GM12874 (cell line): ENCODE measurements around the gene SMG6.

Experiments used
- CTCF ChIP-seq: IDR thresholded peaks from 2 replicates; pipeline ENCODE4 v1.5.1; 2011; ENCODE audit warnings: low read depth, mild to moderate bottlenecking, control low read depth, low read length, moderate library complexity; ENCODE audit not compliant: insufficient read depth

The SMG6 gene

GRCh38 chr17:2241823-2242222 is 61.8 kb downstream of the SMG6 start:
- TF ChIP-seq CTCF: no peak

GRCh38 chr17:2240541-2240940 is 63.0 kb downstream of the SMG6 start:
- no peak for TF ChIP-seq CTCF

- TF ChIP-seq CTCF: no peak
Measured at GRCh38 chr17:2239882-2240430, 63.6 kb downstream of the SMG6 start.

GRCh38 chr17:2239170-2239551 is 64.4 kb downstream of the SMG6 start:
- TF ChIP-seq CTCF: no peak

GRCh38 chr17:2238432-2239169 is 65.0 kb downstream of the SMG6 start:
- no peak for TF ChIP-seq CTCF

GRCh38 chr17:2237950-2238349 is 65.6 kb downstream of the SMG6 start:
- no peak for TF ChIP-seq CTCF

GRCh38 chr17:2237521-2237921 is 66.1 kb downstream of the SMG6 start:
- no peak for TF ChIP-seq CTCF
